HPDE6-E6E7 (cell line): ENCODE data around the gene MASP2.
"Not testable (repeated sequence)": the region's sequence is repeated elsewhere in the genome, so short reads cannot be mapped to it uniquely, and the experiment has no call there.

Experiments
- DNase-seq: peaks from one replicate; pipeline ENCODE4 v3.0.0; 2011; ENCODE audit warnings: missing footprints; ENCODE audit errors: extremely low spot score

Gene MASP2

DNA sequence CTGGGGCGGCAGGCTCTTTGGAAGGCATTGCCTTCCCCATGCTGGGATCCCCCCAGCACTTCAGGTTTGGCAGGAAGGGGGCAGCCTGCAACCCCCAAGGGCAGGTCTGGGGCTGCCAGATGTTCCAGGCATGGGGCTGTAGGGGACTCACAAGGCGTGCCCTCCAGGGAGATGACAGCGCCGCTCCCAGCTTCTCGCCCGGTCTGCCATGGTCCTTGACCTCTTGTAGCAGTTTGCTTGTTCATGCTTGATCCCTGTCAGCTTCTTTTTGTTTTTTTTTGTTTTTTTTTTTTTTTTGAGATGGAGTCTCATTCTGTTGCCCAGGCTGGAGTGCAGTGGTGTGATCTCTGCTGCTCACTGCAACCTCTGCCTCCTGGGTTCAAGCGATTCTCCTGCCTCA, 56.2 kb downstream of the MASP2 start:
- DNase-seq, result no peak

DNA sequence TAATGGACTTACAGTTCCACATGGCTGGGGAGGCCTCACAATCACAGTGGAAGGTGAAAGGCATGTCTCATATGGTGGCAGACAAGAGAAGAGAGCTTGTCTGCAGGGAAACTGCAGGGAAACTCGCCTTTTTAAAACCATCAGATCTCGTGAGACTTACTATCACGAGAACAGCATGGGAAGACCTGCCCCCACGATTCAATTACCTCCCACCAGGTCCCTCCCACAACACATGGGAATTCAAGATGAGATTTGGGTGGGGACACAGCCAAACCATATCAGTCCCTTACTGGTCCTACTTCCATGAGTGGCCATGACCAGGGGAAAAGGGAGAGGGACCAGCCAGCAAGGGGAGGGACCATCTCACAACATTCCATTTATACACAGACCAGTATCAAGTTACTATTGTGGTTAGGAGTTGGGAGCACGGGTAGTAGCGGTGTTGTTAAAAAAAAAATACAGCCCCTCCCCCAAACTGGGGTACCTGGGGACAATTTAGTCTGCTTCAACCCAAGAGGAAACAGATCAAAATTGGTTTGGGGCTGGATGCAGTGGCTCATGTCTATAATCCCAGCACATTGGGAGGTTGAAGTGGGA, 57.0 kb downstream of the MASP2 start:
- not testable (repeated sequence) for DNase-seq

DNA sequence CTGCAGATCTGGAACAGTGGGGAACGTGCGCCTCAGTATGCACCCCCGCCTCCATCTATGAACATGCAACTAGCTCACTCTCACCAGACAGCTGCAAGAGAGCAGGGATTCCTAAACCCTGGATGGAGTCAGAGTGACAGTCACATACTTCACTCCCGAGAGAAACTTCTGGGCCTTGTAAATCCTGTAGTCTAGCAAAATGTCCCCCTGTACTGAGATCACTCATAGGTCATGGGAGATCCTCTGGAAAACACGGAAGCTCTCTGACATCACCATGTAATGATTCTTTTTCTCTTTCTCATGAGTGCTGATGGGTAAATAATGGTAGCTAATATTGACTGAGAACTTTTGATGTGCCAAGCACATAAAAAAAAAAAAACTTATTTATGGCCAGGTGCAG, 57.9 kb downstream of the MASP2 start:
- no peak for DNase-seq

DNA sequence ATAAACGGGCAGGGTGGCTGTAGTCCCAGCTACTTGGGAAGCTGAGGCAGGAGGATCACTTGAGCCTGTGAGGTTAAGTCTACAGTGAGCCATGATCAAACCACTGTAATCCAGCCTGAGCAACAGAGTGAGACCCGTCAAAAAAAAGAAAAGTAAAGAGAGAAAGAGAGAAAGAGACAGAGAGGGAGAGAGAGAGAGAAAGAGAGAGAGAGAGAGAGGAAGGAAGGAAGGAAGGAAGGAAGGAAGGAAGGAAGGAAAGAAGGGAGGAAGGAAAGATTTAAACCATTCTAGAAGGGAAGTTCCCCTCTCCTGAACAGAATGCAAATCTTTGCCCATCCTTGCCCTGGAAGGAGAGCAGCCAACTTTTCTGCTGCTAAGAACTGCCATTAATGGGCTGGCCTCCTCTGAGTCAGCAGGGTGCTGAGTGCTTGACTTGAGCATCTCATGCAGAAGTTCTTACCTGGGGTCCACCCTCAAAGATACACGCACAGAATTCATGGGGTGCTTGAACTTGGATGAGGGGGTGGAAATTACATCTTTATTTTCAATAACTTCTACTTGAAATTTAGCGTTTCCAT, 59.1 kb downstream of the MASP2 start:
- DNase-seq, result no peak

DNA sequence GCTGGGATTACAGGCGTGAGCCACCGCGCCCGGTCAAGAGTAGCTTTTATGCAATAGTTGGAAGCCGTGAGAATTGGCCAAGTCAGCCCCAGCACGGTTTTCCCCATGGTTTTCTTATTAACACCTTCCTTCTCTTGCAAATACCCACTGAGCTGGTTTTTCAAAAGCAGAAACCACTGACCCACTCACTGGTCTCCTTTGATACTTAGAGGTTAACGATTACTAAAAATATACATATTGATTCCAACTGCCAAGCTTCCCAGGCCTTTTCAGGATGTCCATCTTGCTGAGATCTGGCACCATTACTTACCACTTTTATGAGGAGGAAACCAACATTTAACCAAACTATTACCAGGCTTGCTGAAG, 60.5 kb downstream of the MASP2 start:
- no peak for DNase-seq

DNA sequence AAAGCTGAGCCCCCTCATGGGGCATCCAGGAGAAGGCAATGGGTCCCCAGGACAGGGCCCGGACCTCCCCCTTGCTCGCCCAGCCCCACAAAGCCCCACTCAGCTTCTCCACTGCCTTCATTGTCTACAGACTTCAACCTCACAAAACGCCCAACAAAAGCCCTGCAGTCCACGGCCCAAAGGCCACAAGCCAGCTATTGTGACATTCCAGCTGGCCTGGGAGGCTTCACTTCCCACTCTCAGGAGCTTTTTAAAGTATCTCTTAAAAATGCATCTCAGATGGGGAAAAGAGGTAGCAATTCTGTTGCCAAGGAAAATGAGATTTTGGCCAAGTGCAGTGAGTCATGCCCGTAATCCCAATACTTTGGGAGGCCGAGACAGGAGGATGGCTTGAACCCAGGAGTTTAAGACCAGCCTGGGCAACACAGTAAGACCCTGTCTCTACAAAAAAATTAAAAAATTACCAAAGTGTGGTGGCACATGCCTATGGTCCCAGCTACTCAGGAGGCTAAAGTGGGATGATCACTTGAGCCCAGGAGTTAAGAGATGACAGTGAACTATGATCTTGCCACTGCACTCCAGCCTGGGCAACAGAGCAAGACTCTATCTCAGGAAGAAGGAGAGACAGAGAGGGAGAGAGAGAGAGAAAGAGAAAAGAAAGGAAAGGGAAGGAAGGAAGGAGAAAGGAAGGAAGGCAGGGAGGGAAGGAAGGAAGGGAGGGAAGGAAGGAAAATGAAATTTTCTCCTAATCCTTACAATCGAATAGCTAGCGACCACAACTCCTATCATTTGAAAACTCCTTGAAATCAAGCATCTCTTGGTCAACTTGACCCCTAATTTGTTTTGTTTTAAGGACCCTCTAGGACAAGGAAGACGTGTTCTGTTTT, 66.0 kb downstream of the MASP2 start:
- no peak for DNase-seq

DNA sequence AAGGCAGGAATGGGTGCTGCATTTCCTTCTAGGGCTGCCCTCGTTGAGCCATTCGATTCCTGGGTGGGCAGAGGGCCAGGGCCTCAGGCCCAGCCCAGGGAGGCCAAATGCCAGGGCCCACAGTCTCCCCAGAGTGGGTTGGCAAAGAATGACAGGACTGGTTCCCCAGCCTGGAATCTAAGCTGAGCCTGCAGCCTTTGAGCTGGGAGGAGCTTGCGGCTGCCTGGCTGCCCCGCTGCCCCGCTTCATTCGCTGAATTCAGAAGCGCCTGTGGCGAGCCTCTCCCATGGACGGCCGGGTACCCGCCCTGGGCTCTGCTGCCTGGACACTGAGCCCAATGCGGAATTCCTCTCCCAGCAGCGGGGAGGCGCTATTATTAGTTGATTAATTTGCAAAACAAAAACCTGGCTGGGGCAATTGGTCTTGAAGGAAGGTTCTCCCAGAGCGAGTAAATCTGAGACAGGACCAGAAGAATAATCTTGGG, 66.9 kb downstream of the MASP2 start:
- peak; percentile 29 for DNase-seq

DNA sequence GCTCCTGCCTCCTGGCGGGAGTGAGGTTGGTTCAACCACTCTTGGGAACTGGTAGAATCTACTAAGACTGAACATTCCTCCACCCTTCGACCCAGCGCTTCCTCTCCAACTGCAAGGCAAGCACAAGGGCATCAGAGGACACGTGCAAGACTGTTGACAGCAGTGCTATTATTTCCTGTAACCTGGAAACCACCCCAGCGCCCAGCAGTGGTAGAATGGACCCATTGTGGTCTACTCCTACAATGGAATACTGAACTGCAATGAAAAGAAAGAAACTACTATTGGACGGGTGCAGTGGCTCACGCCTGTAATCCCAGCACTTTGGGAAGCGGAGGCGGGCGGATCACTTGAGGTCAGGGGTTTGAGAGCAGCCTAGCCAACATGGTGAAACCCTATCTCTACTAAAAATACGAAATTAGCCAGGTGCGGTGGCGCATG, 67.5 kb downstream of the MASP2 start:
- DNase-seq, result no peak

DNA sequence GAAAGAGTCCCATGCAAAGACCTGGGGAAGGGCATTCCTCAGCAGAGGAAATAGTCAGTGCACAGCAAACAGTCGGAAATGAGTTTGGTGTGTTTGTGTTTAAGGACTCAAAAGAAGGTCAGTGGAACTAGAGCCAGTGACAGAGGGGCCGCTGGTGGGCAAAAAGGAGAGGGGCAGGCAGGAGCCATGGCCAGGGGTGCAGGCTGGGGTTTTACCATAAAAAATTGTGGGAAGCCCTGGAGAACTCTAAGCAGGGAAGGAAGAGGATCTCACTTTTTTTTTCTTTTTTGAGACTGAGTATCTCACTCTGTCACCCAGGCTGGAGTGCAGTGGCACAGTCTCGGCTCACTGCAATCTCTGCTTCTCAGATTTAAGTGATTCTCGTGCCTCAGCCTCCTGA, 68.3 kb downstream of the MASP2 start:
- no peak for DNase-seq
